Endodermal cell (in vitro differentiated cells): ENCODE data around the gene AGFG1. TPM values are rescaled to one million over a fixed set of nuclear protein-coding genes. Genes with fewer than 3 reads are reported as not detected.

Source experiments
- DNase-seq: peaks from one replicate; pipeline ENCODE4 v3.0.0-alpha.2; 2017
- H3K27ac ChIP-seq: 2 replicates; pipeline ENCODE4 v1.5.1; 2013; ENCODE audit warnings: mild to moderate bottlenecking, low read depth, low read length, moderate library complexity
- H3K27me3 ChIP-seq: 2 replicates; pipeline ENCODE4 v1.6.1; 2013; ENCODE audit warnings: mild to moderate bottlenecking, low read length, moderate library complexity; ENCODE audit not compliant: insufficient read depth, control insufficient read depth, poor library complexity, severe bottlenecking
- H3K36me3 ChIP-seq: 2 replicates; pipeline ENCODE4 v1.7.0; 2013; ENCODE audit warnings: mild to moderate bottlenecking, low read length, moderate library complexity; ENCODE audit not compliant: control insufficient read depth, insufficient read depth
- H3K4me1 ChIP-seq: one replicate; pipeline ENCODE4 v1.7.0; 2013; ENCODE audit warnings: low read length; ENCODE audit not compliant: control insufficient read depth, insufficient read depth
- H3K4me3 ChIP-seq: 2 replicates; pipeline ENCODE4 v1.5.1; 2013; ENCODE audit warnings: mild to moderate bottlenecking, low read length, moderate library complexity
- H3K9ac ChIP-seq: 2 replicates; pipeline ENCODE4 v1.6.1; 2013; ENCODE audit warnings: mild to moderate bottlenecking, low read length, moderate library complexity; ENCODE audit not compliant: poor library complexity, severe bottlenecking; ENCODE audit errors: extremely low read depth
- H3K9me3 ChIP-seq: 2 replicates; pipeline ENCODE4 v1.6.1; 2013; ENCODE audit warnings: mild to moderate bottlenecking, low read length, moderate library complexity; ENCODE audit not compliant: control insufficient read depth
- H3K27ac Mint-ChIP-seq: 2 replicates; pipeline ENCODE4 v1.8.0; 2020; ENCODE audit warnings: mixed read lengths
- H3K27me3 Mint-ChIP-seq: 2 replicates; pipeline ENCODE4 v1.8.0; 2021; ENCODE audit warnings: mild to moderate bottlenecking, mixed read lengths; ENCODE audit not compliant: insufficient read depth
- H3K36me3 Mint-ChIP-seq: 2 replicates; pipeline ENCODE4 v1.8.0; 2020; ENCODE audit warnings: low read depth, mixed read lengths
- H3K4me1 Mint-ChIP-seq: 2 replicates; pipeline ENCODE4 v1.8.0; 2020; ENCODE audit warnings: mixed read lengths
- H3K4me3 Mint-ChIP-seq: 2 replicates; pipeline ENCODE4 v1.8.0; 2020; ENCODE audit warnings: mild to moderate bottlenecking, moderate library complexity, mixed read lengths
- H3K9me3 Mint-ChIP-seq: 2 replicates; pipeline ENCODE4 v1.8.0; 2020; ENCODE audit warnings: mild to moderate bottlenecking, mixed read lengths
- WGBS, 2 experiments: methylation state at CpG; one replicate each; pipeline versions ENCODE4 v1.1.5 to v1.1.7; 2013; ENCODE audit warnings: missing lambda C conversion rate in 2 of 2, mixed read lengths in 1 of 2; ENCODE audit not compliant: insufficient coverage in 1 of 2, insufficient read length in 1 of 2; 5-methylcytosine and 5-hydroxymethylcytosine counted together
- total RNA-seq, 2 donors: library from RNA; stranded (reverse); fragmentation: NEBNext Ultra II Directional in 1 of 2; extraction: Animal tissue kit (Norgen Biotek cat#: 25700) in 1 of 2; gene quantifications; 2 replicates in 1 of 2; 3 replicates in 1 of 2; pipeline ENCODE4 v1.2.1, GENCODE V29; 2021
- TF ChIP-seq, protein P1 (sequence below): fragments of 200-600 bp; sonication (generic); conservative IDR thresholded peaks from 2 replicates; pipeline ENCODE4 v1.5.0; 2021; ENCODE audit warnings: antibody characterized with exemption, mild to moderate bottlenecking

The AGFG1 gene
- total RNA-seq, 2 donors from 2014 or later, result 90.3 to 92.0 TPM

DNA sequence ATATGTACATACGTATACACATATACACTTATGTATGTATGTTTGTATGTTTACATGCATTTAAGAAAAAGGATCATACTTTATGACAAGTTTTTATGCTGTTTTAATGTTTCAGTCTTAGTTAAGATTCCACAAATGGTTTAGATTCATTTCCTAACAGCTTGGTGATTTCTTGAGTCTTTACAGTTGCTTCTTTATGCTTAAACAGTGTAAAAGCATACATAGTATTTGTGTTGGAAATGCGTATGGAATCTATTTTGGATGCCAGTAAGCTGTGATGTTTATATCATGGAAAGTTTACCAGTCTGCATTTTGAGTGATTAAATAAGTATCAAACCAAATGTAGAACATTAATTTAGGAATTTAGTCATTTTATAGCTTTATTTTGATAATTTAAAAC lies 55.4 kb downstream of the AGFG1 start:
- H3K36me3 ChIP-seq, result peaks cover 87% of the 10 kb centered on the region
- TF ChIP-seq, protein P1, sequence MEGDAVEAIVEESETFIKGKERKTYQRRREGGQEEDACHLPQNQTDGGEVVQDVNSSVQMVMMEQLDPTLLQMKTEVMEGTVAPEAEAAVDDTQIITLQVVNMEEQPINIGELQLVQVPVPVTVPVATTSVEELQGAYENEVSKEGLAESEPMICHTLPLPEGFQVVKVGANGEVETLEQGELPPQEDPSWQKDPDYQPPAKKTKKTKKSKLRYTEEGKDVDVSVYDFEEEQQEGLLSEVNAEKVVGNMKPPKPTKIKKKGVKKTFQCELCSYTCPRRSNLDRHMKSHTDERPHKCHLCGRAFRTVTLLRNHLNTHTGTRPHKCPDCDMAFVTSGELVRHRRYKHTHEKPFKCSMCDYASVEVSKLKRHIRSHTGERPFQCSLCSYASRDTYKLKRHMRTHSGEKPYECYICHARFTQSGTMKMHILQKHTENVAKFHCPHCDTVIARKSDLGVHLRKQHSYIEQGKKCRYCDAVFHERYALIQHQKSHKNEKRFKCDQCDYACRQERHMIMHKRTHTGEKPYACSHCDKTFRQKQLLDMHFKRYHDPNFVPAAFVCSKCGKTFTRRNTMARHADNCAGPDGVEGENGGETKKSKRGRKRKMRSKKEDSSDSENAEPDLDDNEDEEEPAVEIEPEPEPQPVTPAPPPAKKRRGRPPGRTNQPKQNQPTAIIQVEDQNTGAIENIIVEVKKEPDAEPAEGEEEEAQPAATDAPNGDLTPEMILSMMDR, result no peak
- no peak overlapping the region for H3K4me3 ChIP-seq
- H3K27ac ChIP-seq, result no peak overlapping the region
- Mint-ChIP-seq H3K36me3 (peaks cover 45% of the 10 kb centered on the region), H3K4me1 (no peaks in the 10 kb centered on the region), H3K27ac (no peak overlapping the region), H3K4me3 (no peak overlapping the region), H3K9me3 (no peaks in the 10 kb centered on the region), H3K27me3 (no peaks in the 10 kb centered on the region)
- H3K4me1 ChIP-seq, result no peaks in the 10 kb centered on the region
- no peak for DNase-seq
- H3K9me3 ChIP-seq, result no peaks in the 10 kb centered on the region
- H3K9ac ChIP-seq, result no peak overlapping the region
- no peaks in the 10 kb centered on the region for H3K27me3 ChIP-seq
- 100% methylated on average over 1 of the region's 2 CpGs for WGBS, 2 experiments

DNA sequence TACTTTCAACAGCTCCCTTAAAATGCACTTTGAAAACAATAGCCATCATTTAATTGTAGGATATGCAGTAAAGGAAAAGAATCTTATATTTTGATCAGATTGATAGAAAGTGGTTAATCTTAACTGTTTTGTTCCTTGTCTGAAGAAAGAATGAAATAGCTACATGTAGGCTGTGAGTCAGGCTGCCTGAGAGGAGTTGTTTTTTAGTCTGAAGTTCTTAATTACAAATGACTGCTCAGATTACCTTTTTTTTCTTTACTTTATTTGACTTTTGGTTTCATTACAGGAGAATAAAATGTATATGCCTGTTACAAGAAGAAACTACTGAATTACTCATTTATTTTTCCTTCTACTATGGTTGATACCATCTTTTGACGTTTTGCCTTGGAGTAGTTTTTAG lies 56.8 kb downstream of the AGFG1 start:
- no peak overlapping the region for H3K27ac Mint-ChIP-seq
- WGBS, 2 experiments, result 100% methylated on average over 1 of the region's 1 CpG
- peaks cover 89% of the 10 kb centered on the region for H3K36me3 ChIP-seq
- H3K9me3 Mint-ChIP-seq, result no peaks in the 10 kb centered on the region
- TF ChIP-seq, protein P1, result no peak
- H3K9ac ChIP-seq, result no peak overlapping the region
- no peak for DNase-seq
- peaks cover 52% of the 10 kb centered on the region for H3K36me3 Mint-ChIP-seq
- H3K27me3 ChIP-seq, result no peaks in the 10 kb centered on the region
- no peak overlapping the region for H3K27ac ChIP-seq
- no peaks in the 10 kb centered on the region for H3K9me3 ChIP-seq
- H3K4me3 Mint-ChIP-seq, result no peak overlapping the region
- H3K27me3 Mint-ChIP-seq, result no peaks in the 10 kb centered on the region
- H3K4me3 ChIP-seq, result no peak overlapping the region
- no peaks in the 10 kb centered on the region for H3K4me1 Mint-ChIP-seq
- H3K4me1 ChIP-seq, result no peaks in the 10 kb centered on the region

DNA sequence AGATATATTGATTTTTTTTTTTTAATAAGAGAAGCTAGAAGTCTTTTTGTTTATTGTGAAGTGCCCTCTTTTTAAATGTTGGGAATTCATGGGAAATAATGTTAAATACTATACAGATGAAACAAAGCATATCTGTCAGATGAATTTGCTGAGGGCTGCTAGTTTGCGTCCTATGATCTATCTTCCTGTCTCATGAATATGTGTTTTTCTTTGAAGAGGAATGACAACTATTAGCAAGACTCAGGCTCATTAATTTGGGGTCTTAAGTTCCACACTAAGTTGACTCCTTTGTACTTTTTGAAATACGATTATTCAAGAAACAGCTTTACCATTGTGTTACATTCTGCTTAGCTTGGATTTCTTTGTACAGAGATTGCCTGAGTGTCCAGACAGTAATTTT lies 57.9 kb downstream of the AGFG1 start:
- Histone ChIP-seq H3K36me3 (peaks cover 88% of the 10 kb centered on the region), H3K9ac (no peak overlapping the region), H3K9me3 (no peaks in the 10 kb centered on the region), H3K27ac (no peak overlapping the region), H3K4me3 (no peak overlapping the region), H3K4me1 (no peaks in the 10 kb centered on the region), H3K27me3 (no peaks in the 10 kb centered on the region)
- no peaks in the 10 kb centered on the region for H3K4me1 Mint-ChIP-seq
- H3K27ac Mint-ChIP-seq, result no peak overlapping the region
- no peaks in the 10 kb centered on the region for H3K27me3 Mint-ChIP-seq
- no peak for DNase-seq
- TF ChIP-seq, protein P1, result no peak
- 93 to 100% methylated on average over 2 of the region's 2 CpGs for WGBS, 2 experiments
- H3K9me3 Mint-ChIP-seq, result no peaks in the 10 kb centered on the region
- H3K36me3 Mint-ChIP-seq, result peaks cover 51% of the 10 kb centered on the region
- no peak overlapping the region for H3K4me3 Mint-ChIP-seq
